OCI-LY7 (cell line): ENCODE measurements around the gene TBC1D20. TPM values are rescaled to one million over a fixed set of nuclear protein-coding genes. Genes with fewer than 3 reads are reported as not detected.

Source experiments
- BruUV-seq: library from RNA; stranded (reverse); fragments of 400-500 nt; replicated peaks from 2 replicates; lab custom pipeline; 2021; lab: Mats Ljungman, UMichigan
- CTCF ChIA-PET: fragments of 300-600 bp; sonication (Branson Sonifier 250); formaldehyde crosslinking; loops from one replicate; lab custom pipeline; 2022; ENCODE audit warnings: antibody characterized with exemption; ENCODE audit not compliant: unreplicated experiment; lab: Charles Lee
- POLR2A ChIA-PET: fragments of 300-600 bp; sonication (Branson Sonifier 250); formaldehyde crosslinking; loops from one replicate; lab custom pipeline; 2022; ENCODE audit warnings: antibody characterized with exemption; lab: Charles Lee
- DNase-seq: peaks from one replicate; pipeline ENCODE4 v3.0.0-alpha.2; 2015; ENCODE audit warnings: low spot score
- H2AFZ ChIP-seq: fragments of 200-600 bp; sonication (generic), shearing (Covaris generic); 2 replicates; pipeline ENCODE4 v1.6.1; 2014; ENCODE audit warnings: mild to moderate bottlenecking, antibody characterized with exemption, low read length, moderate library complexity
- H3K27ac ChIP-seq: fragments of 200-600 bp; sonication (generic); 2 replicates; pipeline ENCODE4 v1.5.1; 2014; ENCODE audit warnings: mixed run types, low read depth, mild to moderate bottlenecking, moderate library complexity, low read length, inconsistent platforms; ENCODE audit not compliant: poor library complexity, severe bottlenecking
- H3K36me3 ChIP-seq: fragments of 200-600 bp; sonication (generic); 2 replicates; pipeline ENCODE4 v1.6.1; 2014; ENCODE audit warnings: mild to moderate bottlenecking, antibody characterized with exemption, low read length, moderate library complexity, mixed read lengths; ENCODE audit not compliant: insufficient read depth
- H3K4me1 ChIP-seq: fragments of 200-600 bp; sonication (generic); 2 replicates; pipeline ENCODE4 v1.5.1; 2014; ENCODE audit warnings: mild to moderate bottlenecking, low read length; ENCODE audit not compliant: insufficient read depth, poor library complexity, severe bottlenecking
- H3K4me2 ChIP-seq: fragments of 200-600 bp; sonication (generic); 2 replicates; pipeline ENCODE4 v1.6.1; 2014; ENCODE audit warnings: mild to moderate bottlenecking, low read length
- H3K4me3 ChIP-seq: fragments of 200-600 bp; sonication (generic); 2 replicates; pipeline ENCODE4 v1.5.1; 2014; ENCODE audit warnings: mild to moderate bottlenecking, low read depth, low read length; ENCODE audit not compliant: poor library complexity, severe bottlenecking
- H3K79me2 ChIP-seq: fragments of 200-600 bp; sonication (generic); 2 replicates; pipeline ENCODE4 v1.6.1; 2016; ENCODE audit warnings: low read depth, mild to moderate bottlenecking, low read length, moderate library complexity, mixed read lengths; ENCODE audit not compliant: insufficient read depth
- H3K9me2 ChIP-seq: fragments of 200-600 bp; sonication (generic); 2 replicates; pipeline ENCODE4 v1.6.1; 2016; ENCODE audit warnings: mild to moderate bottlenecking, low read length, mixed read lengths; ENCODE audit not compliant: insufficient read depth
- H3K9me3 ChIP-seq: fragments of 200-600 bp; sonication (generic); 2 replicates; pipeline ENCODE4 v1.6.1; 2014; ENCODE audit warnings: mild to moderate bottlenecking, mixed run types, low read length, mixed read lengths
- H4K20me1 ChIP-seq: fragments of 200-600 bp; sonication (generic); 2 replicates; pipeline ENCODE4 v1.6.1; 2014; ENCODE audit warnings: mild to moderate bottlenecking, antibody characterized with exemption, low read length, moderate library complexity, mixed read lengths; ENCODE audit not compliant: insufficient read depth
- CTCF ChIP-seq: fragments of 200-600 bp; sonication (generic); conservative IDR thresholded peaks from 2 replicates; pipeline ENCODE4 v1.5.1; 2014; ENCODE audit warnings: mild to moderate bottlenecking, antibody characterized with exemption, low read length, moderate library complexity, mixed read lengths
- EZH2phosphoT487 ChIP-seq: fragments of 200-600 bp; sonication (generic); IDR thresholded peaks from 2 replicates; pipeline ENCODE4 v1.6.1; 2018; ENCODE audit warnings: low read depth, borderline replicate concordance, mild to moderate bottlenecking, mixed run types, antibody characterized with exemption, low read length, moderate library complexity, mixed read lengths
- intact Hi-C: fragments of 100-400 bp; cut with micrococcal nuclease; formaldehyde crosslinking; loops from one replicate; pipeline ENCODE4 v1.10.0; 2022; ENCODE audit not compliant: unreplicated experiment
- total RNA-seq, 2 experiments: library from RNA; depleted of rRNA in 1 of 2; stranded (reverse); fragments of >200 nt in 1 of 2; shearing (Covaris generic) in 1 of 2; gene quantifications; 2 replicates each; pipeline ENCODE4 v1.2.3, GENCODE V29; 2014 to 2022

The TBC1D20 gene
- total RNA-seq, 2 experiments from 2014 or later: 17.4 to 20.8 TPM

GRCh38 chr20:406200-407132 lies 55.9 kb downstream of the TBC1D20 start:
- intact Hi-C loops: loop anchor here (2.0 kb wide), 1 partner anchor 26 kb away; the partner anchor contains the start of gene TRIB3
- no peak for TF ChIP-seq EZH2phosphoT487
- TF ChIP-seq CTCF: no peak
- peak overlapping the region; percentile 82 for H2AFZ ChIP-seq

DNA sequence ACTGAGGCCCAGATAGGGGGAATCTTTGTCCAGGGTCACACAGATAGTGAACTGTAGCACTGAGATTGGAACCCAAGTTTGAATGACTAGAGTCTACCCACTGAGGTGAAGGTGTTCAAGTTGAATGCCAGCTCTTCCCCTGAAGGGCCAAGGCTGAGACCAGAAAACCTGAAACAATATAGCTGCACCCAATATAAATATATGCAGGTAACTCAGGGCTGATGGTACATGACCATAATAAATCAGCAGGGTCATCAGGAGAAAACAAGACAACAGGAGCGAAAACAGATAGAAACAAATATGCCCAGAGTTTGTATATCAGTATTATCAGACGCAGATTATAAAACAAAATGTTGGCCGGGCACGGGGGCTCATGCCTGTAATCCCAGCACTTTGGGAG lies 58.2 kb downstream of the TBC1D20 start:
- intact Hi-C loops: no loop called here
- no peak for DNase-seq
- no peak overlapping the region for H3K4me2 ChIP-seq
- BruUV-seq: no TSS peak
- no peaks in the 10 kb centered on the region for H3K9me2 ChIP-seq
- POLR2A ChIA-PET: interaction anchor here (0.7 to 6.0 kb wide), 4 partner anchors 9 to 42 kb away, joined by 3 to 44 read pairs (median 8); partner anchors contain the start of gene TRIB3
- H3K27ac ChIP-seq: no peak overlapping the region
- TF ChIP-seq EZH2phosphoT487 (no peak), CTCF (no peak)
- H4K20me1 ChIP-seq: no peaks in the 10 kb centered on the region
- H3K79me2 ChIP-seq: peaks cover 9% of the 10 kb centered on the region; the same call in 1 of the 2 replicates
- CTCF ChIA-PET: no interaction called here
- H3K9me3 ChIP-seq: peaks cover 11% of the 10 kb centered on the region; the same call in 1 of the 2 replicates
- H3K36me3 ChIP-seq: peaks cover 3% of the 10 kb centered on the region; the same call in 1 of the 2 replicates
- peaks cover 60% of the 10 kb centered on the region for H3K4me1 ChIP-seq
- H3K4me3 ChIP-seq: no peak overlapping the region
- H2AFZ ChIP-seq: no peak overlapping the region

More at GRCh38 chr20:406200-407132, 55.9 kb downstream of the TBC1D20 start:
- ChIA-PET POLR2A (interaction anchor here (0.5 to 6.0 kb wide), 9 partner anchors 24 to 172 kb away, joined by 3 to 44 read pairs (median 3); partner anchors contain the start of gene TRIB3), CTCF (interaction anchor here (1.1 to 1.2 kb wide), 2 partner anchors 44 to 46 kb away, joined by 4 to 5 read pairs; no protein-coding TSS in a partner anchor)
- Histone ChIP-seq H3K27ac (peak overlapping the region; percentile 84), H3K9me3 (peaks cover 11% of the 10 kb centered on the region; the same call in 1 of the 2 replicates), H4K20me1 (no peaks in the 10 kb centered on the region), H3K9me2 (no peaks in the 10 kb centered on the region), H3K4me1 (peaks cover 59% of the 10 kb centered on the region), H3K4me2 (peak overlapping the region; percentile 87), H3K4me3 (peak overlapping the region; percentile 69), H3K79me2 (peaks cover 27% of the 10 kb centered on the region; the same call in 1 of the 2 replicates), H3K36me3 (peaks cover 20% of the 10 kb centered on the region)
- no peak for DNase-seq
- TSS peak; percentile 70 for BruUV-seq
